ENCODE data around the gene ABCG8. TPM values are rescaled to one million over a fixed set of nuclear protein-coding genes. Genes with fewer than 3 reads are reported as not detected.

ABCG8 gene
- total and polyA plus RNA-seq, 10 of the 15 experiments (the other 5 are each of a cell fraction or from before 2014, with no cell fraction given), result not detected

GRCh38 chr2:43896906-43897305 is 58.1 kb downstream of the ABCG8 start:
- ChIA-PET RAD21 (ENCODE audit: unreplicated experiment) (no interaction called here), CTCF (interaction anchor here (1.6 kb wide), 1 partner anchor 10 kb away, joined by 3 read pairs; no protein-coding TSS in a partner anchor), SMC1A (ENCODE audit: uncharacterized antibody, unreplicated experiment) (no interaction called here), POLR2A (interaction anchor here (0.6 kb wide), 1 partner anchor 23 kb away, joined by 4 read pairs; no protein-coding TSS in a partner anchor)
- BruUV-seq (replicated peaks), result no TSS peak
- Histone ChIP-seq H3K4me2 (ENCODE audit: control insufficient read depth, insufficient read depth) (no peak overlapping the region), H3K9ac (ENCODE audit: control insufficient read depth, insufficient read depth, low read length) (no peak overlapping the region), H3K4me1 (ENCODE audit: control insufficient read depth, insufficient read depth, low read length) (no peaks in the 10 kb centered on the region), H3K9me3 (replicated peaks; ENCODE audit: control insufficient read depth, insufficient read depth, low read length) (no peaks in the 10 kb centered on the region), H3K79me2 (ENCODE audit: control insufficient read depth, insufficient read depth, low read length) (no peaks in the 10 kb centered on the region), H2AFZ (ENCODE audit: control insufficient read depth, low read depth, low read length) (no peak overlapping the region), H3K27me3 (replicated peaks in 1 of 2; ENCODE audit: control insufficient read depth in 2 of 2, insufficient read depth in 2 of 2, low read length in 1 of 2) (no peaks in the 10 kb centered on the region), H4K20me1 (ENCODE audit: control insufficient read depth, insufficient read depth) (no peaks in the 10 kb centered on the region), H3K27ac (ENCODE audit: control insufficient read depth, insufficient read depth) (no peak overlapping the region), H3K4me3 (no peak overlapping the region), H3K36me3 (ENCODE audit: control insufficient read depth in 2 of 2, insufficient read depth in 2 of 2, low read length in 1 of 2) (peaks cover 5 to 24% of the 10 kb centered on the region in 2 experiments)
- 97% methylated on average over 1 of the region's 1 CpG for WGBS (ENCODE audit: insufficient coverage, insufficient replicate concordance, low lambda C conversion rate, missing lambda C conversion rate)
- FAIRE-seq (no peak), DNase-seq (ENCODE audit: low read depth, low spot score) (no peak), ATAC-seq (no peak)
- in situ Hi-C loops (cut with MboI), result no loop called here
- no peak for TF ChIP-seq MLLT1 (IDR thresholded peaks at IDR 0.05)
- no peak for TF ChIP-seq MTA3 (IDR thresholded peaks at IDR 0.05; ENCODE audit: borderline replicate concordance, low read length)
- TF ChIP-seq IRF3 (IDR thresholded peaks at IDR 0.05), result no peak
- no peak for TF ChIP-seq ZBTB4 (CRISPR knock-in tag; IDR thresholded peaks at IDR 0.05)
- intact Hi-C loops (cut with micrococcal nuclease; ENCODE audit: unreplicated experiment), result no loop called here
